Stimulated activated naive CD8-positive, alpha-beta T cell treated with anti-CD3 and anti-CD28 coated beads, Interleukin-15, Interleukin-2, amounts not matched to agents 100 U/mL and 50 U/mL, for 24 hours (primary cell): ENCODE measurements around the gene NECTIN4.

Source experiments
- ATAC-seq: fragments of 150-1000 bp; cut with Tn5 transposase; one replicate; pipeline ENCODE4 v1.10.0; 2021
- DNase-seq: peaks from one replicate; pipeline ENCODE4 v3.0.0; 2021

NECTIN4 gene

DNA sequence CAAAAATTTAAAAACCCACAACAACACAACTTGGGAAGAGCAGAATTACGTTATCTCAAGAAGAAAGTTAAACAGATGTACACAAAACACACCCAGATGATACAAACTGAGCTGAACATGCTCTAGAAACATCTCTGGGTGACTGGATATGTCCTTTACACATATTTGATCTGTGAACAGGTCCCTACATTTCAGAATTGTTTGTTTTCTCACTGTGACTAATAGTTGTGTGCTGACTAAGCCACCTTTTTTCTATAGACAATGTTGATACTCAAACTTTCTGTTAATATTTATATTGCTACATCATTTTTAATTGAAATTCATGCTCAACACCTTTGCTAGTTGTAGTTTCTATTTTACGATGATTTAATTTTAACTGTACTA lies 67.4 kb downstream of the NECTIN4 start:
- ATAC-seq: no peak
- no peak for DNase-seq

- DNase-seq: peak; percentile 86
Observed at GRCh38 chr1:161021165-161021969, 68.0 kb downstream of the NECTIN4 start.

More at GRCh38 chr1:161021165-161021969, 68.0 kb downstream of the NECTIN4 start:
- ATAC-seq: peak; percentile 93
